Activated CD8-positive, alpha-beta memory T cell treated with anti-CD3 and anti-CD28 coated beads for 1 hour (primary cell): Measurements from ENCODE around the gene APLF.
A peak's percentile ranks its signal among the peaks of the same experiment; 100 is the strongest.
"Not testable (repeated sequence)": the region's sequence is repeated elsewhere in the genome, so short reads cannot be mapped to it uniquely, and the experiment has no call there.

Experiments
- DNase-seq, 2 donors: peaks; one replicate each; pipeline ENCODE4 v3.0.0-alpha.2; 2020; ENCODE audit warnings: low read depth in 1 of 2; ENCODE audit errors: extremely low read depth in 1 of 2

Gene APLF

DNA sequence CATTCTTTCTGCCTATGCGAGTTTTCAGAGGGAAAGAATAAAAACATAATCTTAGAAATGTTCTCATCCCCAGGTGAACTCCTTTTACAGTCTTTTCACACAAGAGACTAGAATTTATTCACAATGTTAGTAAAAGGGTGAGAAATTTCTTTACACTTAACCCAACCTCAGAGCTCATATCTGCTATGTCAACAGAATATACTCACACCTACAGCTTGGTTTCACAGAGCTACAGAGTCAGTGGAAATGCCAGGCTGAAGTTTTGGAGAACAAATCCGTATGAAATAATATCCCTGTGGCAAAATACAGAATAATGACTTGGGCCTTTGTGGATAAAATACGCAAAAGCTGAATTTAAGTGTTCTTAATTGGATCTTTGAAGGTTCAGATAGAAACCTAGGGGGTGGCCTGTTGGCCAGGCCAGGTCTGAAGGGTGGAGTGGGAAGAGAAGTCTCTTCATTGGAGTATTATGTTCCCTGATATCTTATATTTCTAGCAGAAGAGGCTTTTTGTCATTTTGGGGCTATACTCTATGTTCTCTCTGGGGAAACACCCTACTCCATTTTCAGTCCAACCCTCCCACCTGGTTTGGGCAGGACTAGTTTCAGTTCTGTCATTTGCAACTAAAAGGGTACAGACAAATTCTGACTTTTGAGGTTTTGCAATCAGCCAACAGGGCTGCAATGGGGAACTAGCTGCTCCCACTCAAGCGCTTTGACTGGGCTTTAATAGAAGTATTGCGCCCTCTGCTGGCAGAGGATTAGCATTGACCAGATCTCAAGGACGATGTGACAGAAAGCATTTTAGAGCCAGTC is 26.0 kb upstream of the APLF start:
- peak; percentile 60 to 62 for DNase-seq

DNA sequence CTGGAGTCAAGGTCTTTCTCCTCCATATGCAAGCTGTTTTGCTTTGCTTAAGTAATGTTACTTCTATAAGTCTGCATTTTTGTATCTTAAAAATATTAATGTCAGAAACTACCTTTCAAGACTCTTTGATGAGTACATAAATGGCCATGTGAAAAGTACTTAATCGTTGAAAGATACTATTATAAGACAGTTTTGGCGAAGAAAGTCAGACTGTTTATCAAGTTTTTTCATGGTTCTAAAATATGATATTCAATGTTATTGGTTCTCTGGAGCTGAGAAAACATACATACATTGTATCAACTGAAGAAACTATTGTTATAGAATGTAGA is 25.4 kb upstream of the APLF start:
- no peak for DNase-seq

DNA sequence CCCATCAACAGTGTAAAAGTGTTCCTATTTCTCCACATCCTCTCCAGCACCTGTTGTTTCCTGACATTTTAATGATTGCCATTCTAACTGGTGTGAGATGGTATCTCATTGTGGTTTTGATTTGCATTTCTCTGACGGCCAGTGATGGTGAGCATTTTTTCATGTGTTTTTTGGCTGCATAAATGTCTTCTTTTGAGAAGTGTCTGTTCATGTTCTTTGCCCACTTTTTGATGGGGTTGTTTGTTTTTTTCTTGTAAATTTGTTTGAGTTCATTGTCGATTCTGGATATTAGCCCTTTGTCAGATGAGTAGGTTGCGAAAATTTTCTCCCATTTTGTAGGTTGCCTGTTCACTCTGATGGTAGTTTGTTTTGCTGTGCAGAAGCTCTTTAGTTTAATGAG is 21.0 kb upstream of the APLF start:
- not testable (repeated sequence) for DNase-seq

DNA sequence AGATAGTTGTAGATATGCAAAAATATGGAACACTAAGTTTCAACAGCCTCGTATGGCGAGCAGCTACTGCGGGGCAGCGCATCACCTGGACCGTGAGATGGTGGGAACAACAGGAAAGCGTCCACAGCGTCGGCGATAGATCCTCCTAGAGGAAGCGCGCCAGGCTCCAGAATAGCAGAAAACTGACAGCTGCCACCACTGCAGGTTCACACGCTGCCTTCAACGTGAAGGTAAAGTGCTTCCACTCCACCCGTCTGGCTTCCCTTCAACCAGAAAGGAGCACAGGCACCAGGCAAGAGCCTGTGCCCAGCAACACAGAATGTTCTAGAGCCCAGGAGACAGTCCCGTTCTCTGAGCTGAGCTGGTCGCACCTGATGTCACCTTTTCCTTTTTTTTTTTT is 20.3 kb upstream of the APLF start:
- no peak for DNase-seq

DNA sequence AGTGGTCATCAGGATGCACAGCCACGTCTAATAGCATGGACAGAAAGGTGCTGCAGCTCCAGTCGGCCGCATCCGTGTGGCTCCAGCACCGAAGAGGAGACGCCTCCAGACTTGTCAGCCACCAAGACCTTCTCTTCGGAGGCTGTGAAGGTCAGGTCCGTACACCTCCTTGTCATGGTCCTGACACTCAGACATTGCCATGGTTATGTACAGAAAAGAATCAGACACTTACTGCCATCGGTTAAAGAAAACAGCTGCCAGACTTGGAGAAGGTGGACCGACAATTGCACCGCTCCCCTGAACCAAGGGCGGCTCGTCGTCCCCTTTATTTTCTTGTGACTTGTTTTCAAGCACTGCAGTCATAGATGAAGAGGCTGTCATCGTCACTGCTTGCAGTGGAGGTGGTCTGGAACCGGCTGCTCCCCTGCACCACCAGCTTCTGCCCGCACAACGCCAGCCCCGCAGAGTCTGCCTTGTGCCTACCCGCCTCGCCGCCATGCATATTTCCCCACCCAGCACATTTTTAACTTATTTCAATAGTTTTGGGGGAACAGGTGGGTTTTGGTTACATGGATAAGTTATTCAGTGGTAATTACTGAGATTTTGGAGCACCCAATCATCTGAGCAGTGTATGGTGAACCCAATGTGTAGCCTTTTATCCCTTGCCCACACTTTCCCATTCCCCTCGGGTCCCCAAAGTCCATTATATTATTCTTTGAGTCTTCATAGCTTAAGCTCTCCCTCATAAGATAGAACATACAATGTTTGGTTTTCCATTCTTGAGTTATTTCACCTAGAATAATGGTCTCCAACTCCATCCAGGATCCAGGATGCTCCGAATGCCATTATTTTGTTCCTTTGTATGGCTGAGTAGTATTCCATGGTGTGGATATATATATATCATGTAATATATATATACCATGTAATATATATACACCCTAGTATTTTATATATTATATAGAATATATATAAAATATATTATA is 18.4 kb upstream of the APLF start:
- no peak for DNase-seq

DNA sequence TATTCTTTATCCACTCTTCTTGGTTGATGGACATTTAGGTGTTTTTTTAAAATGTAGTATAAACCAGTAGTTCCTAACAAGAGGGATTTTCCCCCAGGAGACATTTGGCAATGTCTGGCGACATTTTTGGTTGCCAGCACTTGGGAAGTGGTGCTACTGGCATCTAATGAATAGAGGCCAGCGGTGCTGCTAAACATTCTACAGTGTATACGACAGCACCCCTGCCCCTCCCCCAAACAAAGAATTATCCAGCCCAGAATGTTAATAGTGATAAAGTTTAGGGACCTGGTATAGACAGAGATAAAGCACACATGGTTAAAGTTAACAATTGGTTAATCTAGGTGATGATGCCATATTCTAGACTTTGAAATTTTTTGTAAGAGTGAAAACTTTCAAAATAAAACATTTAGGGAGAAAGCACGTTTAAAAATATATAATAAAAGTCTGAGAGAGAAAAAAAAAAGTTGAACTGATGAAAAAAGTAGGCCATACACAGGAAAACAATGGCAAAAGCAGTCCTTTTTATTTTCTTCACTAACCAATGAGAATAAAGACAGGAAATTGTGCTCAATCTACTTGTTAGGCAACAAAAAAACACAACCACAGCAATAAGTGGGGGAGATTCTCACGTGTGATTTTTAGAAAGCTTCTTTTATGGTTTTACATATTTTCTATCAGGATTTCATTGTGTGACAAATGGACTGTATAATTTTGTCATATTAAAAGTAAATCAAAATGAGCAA is 15.1 kb upstream of the APLF start:
- no peak for DNase-seq

DNA sequence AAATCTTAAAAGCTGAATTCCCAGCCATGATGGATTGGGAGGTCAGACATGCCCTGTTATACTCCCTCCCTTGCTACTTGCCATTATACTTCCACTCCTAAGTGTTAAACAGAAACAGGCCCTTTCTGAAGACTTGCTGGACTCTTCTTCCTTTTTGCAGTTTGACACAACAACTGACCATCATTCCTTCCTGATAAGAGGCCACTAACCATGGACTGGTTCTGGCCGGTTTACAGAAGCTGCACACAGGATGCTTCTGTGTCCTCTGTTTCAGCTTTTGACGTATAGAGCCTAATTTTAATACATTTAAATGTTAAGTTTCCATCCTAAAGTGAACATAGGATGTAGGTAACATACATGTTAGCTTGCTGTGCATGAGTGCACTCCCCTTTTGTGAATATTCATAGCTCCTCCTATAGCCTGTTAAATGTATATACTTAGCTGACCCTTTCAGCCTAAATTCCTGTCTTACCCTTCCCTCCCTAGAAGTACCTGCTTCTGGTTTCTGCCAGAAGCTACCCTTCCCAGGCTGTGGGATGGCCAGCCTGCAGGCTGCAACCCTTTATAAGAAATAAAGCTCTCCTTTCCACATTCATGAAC is 13.5 kb upstream of the APLF start:
- DNase-seq: no peak

DNA sequence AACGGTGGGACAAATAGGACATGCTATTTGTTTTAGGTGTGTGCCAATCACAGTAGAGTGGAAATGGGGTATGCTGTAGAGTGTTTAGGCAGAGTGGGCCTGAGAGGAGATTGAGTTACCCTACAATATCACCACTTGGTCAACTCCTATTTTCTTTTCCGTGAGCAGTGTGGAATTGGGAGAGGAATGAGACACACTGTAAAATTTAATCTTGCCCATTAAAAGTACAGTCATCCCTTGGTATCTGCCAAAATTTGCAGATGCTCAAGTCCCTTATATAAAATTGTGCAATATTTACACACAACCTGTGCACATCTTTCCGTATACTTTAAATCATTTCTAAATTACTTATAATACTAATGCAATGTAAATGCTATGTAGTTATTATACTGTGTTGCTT is 12.7 kb upstream of the APLF start:
- no peak for DNase-seq

DNA sequence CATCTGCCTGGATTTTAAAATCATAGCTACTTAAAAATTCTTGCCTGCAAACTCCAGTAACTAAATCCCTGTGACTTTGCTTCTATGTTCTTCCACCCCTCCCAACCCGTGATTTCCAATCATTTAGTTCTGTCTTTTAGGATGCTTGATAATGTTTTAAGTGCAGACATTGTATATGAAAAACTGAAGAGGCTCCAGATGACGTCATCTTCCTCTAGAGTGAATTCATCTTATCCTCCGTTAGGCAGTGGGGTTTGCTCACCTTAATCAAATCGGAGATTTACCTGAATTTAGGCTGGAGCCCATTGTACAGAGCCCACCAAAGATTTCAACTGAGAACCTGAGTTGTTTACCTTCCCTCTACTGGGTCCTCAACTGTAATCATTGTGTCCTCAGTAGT is 11.2 kb upstream of the APLF start:
- DNase-seq: no peak

DNA sequence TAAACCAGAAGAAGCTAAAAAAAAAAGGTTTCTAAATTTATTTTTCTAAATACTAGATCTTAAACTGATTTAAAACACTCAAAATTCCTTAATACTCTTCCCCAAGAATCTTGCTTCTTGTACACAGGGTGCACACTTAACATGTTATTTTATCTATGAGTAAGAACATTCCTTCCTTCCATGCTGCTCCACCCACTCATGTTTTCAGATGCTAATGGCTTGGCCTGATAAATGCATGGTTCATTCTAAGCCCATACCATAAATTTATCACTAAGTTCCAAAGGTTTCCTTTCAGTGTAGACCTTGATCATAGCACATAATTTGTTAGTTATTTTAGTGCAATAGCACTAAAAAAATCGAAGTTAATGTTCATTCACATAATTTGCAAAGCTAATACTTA is 8.4 kb upstream of the APLF start:
- DNase-seq: no peak

DNA sequence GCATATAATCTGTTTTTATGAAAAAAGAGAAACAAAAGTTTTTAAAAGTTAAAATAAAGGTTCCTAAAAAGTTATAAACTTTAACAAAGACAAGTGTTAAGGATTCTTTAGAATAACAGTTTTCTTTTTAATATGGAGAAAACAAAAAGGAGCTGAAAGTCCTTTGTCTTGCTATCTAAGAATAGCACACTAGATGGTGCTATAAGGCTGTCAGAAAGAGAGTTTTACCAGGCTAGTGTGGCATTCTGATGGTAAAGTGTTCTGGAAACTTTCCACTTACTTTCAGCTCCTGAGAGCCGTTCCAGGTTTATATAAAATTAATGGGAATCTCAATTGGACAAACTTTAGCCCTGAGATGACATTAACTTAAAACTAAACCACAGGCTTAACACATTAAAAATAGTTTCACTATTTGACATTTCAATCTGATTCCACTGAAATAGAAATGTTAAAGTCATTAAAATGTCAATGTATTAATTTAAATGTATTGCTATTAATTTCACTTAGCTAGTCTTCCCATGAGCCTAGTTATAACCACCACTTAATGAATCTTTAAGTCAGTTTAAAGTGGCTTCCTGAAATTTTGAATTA is 4.0 kb upstream of the APLF start:
- no peak for DNase-seq

DNA sequence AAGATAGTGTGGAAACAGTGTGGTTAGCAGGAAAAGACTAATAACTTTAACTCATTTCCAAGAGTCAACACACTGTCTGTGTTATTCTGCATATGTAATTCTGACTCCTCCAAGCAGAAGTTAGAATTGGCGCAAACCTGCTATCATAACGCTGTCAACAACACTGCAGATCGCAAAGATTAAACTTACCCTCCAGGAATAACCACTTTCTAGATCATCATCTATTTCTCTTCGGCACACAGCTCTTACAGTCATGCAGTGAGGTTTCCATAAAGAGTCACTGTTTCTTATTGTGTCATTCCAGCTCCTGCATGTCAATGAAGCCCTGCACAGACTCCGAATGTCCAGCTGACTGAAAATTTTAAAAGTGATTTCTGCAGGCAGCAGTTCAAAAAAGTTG is 2.7 kb upstream of the APLF start:
- no peak for DNase-seq

DNA sequence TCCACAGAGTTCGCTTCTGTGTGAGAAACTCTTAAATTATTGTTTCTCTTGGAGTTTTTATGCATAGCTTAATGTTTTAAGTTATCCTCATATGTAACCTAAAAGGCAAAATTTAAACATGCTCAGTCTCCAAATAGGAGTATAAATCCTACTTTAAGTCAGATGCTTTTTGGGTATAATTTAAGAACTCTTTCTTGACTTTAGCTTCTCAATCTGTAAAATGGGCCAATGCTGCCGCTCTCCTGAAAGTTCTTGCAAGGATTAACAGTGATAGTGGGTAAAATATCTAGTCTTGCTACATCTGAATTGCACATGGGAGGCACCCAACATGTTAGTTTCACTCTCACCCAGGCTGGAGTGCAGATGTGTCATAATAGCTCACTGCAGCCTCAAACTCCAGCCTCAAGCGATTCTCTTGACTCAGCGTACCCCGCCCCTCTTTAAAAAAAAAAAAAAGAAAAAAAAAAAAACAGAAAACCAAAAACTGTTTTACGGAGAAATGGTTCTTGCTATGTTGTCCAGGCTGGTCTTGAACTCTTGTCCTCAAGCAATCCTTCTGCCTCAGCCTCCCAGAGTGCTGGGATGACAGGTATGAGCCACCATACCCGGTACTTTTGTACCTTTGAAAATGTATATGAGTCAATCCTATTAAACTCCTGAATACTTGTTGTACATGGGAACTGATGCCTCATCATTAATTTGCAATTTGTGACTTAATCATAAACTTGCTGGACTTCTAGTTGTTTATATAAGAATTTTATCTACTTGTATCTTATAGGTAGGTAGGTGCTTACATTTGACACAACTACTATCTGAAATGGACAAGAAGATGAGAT is 2.1 kb upstream of the APLF start:
- DNase-seq: no peak

DNA sequence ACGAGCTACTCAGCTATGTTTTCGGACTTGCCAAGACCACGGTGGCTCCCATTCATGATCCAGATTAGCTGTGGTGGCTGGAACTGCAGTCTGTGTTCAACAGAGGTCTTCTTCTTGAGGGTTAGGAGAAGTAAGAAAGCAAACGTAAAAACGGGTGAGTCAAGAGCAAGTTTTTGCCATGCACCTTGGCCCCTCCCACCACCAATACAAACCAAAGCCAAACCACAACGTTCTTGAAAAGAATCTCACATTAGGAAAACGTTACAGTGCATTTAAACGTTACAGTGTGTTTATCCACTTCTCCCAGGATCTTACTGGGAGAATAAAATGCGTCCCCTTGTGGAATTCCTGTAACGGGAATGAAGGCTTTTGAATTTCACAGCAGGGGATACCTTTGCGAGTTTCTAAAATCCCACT is 1.0 kb upstream of the APLF start:
- DNase-seq: peak; percentile 34 to 40

DNA sequence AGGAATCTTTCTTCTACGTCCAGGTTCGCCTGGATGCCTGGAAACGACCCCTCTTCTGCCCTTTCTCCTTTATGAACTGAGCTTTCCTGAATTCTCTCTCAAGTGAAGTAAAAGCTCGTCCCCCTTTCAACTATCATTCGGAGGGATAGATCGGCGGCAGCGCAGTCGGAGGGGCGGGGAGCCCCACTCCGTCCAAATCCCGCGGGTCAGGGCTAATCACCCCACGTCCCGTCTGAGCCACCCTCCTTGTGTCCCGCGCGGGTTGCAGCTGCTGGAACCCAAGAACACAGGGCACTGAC is 658 bp upstream of the APLF start:
- no peak for DNase-seq

DNA sequence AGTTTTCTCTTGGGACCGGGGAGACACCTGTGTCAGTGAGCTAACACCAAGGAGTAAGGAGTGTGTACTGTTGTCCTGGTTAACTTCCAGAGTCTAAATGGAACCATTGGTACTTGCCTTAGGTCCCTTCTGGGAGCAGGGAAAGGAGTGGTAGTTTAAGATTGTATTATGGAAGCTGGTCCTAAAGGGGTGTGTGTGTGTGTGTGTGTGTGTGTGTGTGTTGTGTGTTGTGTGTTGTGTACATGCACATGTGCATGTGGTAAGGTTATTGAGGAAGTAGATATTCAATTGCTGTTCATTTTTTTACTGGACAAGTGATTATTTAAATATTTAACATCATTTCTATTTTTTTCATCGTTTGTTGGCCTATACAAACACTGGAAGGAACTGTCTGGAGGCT is 1.4 kb downstream of the APLF start:
- DNase-seq: no peak

DNA sequence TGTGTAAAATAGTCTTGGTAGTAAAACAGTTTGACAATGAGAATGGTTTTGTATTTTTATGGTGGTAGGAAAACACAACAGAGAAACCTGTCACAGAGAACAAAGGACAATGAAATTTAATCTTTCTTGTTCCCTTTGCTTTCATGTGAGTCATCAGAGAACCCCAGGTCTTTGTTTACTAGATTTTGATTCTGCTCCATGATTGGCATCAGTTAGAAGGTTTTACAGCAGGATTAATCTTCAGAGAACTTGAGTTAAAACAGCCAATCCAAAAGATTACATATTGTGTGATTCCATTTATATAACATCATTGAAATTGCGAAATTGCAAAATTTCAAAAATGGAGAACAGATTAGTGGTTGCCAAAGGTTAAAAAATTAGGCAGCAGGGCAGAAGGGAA is 2.5 kb downstream of the APLF start:
- no peak for DNase-seq

DNA sequence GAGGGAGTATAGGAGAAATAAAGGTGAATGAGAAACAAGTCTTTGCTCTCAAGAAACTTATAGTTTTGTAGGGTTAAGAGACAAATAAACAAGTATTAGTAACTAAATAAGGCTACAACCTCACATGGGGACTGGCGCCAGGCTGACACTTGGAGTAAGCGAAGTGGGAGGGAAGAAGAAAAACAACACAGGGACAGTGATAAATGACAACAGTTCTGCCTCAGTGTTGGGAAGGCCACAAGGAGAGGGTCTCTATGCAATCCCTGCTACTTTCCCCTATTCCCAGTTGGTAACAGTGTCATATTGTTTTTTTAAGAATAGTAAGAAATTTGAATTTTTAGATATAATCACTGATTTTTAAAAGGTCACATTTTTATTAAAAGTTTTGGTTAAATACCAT is 4.0 kb downstream of the APLF start:
- no peak for DNase-seq

DNA sequence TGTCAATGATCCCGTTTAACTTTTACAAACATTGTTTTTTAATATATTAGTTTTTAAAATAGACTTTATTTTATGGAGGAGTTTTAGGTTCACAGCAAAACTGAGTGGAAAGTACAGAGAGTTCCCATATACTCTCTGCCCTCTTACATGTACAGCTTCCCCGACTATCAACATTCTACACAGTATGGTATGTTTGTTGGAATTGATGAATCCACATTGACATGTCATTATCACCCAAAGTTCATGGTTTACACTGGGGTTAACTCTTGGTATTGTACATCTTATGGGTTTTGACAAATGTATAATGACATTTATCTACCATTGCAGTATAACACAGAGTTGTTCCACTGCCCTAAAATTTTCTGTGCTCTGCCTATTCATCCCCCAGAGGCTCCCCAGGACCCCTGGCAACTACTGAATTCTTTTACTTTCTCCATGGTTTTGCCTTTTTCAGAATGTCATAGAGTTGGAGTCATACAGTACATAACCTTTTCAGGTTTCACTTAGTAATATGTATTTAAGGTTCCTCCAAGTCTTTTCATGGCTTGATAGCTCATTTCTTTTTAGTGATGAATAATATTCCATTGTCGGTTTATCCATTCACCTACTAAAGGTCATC is 5.5 kb downstream of the APLF start:
- DNase-seq: no peak

DNA sequence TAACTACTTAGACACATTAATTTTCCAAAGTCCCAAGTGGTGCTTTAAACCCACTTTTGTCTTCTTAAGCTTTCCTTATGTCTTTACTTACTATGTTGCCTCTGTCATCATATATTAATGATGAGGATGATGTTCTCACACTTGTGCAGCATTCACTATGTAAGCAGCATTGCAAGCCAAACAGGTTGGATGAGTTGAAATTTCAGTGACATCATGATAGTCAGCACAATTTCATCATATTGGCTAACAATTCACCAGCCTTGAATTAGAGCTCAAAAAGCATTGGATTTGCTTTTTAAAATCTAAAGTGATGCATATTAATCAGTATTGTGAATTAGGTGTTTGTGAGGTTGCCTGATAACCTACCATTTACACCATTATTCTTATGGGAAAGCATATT is 7.7 kb downstream of the APLF start:
- DNase-seq: no peak
